Activated CD4-positive, CD25-positive, alpha-beta regulatory T cell treated with anti-CD3 and anti-CD28 coated beads, Interleukin-2, amount 50 U/mL, for 72 hours (primary cell): ENCODE results near the gene NCOA7.
"Not testable (repeated sequence)": the region's sequence is repeated elsewhere in the genome, so short reads cannot be mapped to it uniquely, and the experiment has no call there.

Experiments
- DNase-seq: peaks from one replicate; pipeline ENCODE4 v3.0.0; 2021

NCOA7 gene

GRCh38 chr6:125954735-125955339 lies 164.1 kb downstream of the NCOA7 start:
- DNase-seq: no peak

- no peak for DNase-seq
These were observed 165.2 kb downstream of the NCOA7 start for GRCh38 chr6:125955973-125956372.

- DNase-seq: peak; percentile 99
These were observed 166.0 kb downstream of the NCOA7 start, which contains the start of gene HINT3 for GRCh38 chr6:125956506-125957390. Gene HINT3, plus strand, starts transcription at chr6:125956770. Its CDS starts 208 bp downstream, at chr6:125956978.

GRCh38 chr6:125957391-125957693 lies 166.6 kb downstream of the NCOA7 start:
- DNase-seq: no peak

GRCh38 chr6:125957845-125958244 lies 167.1 kb downstream of the NCOA7 start:
- no peak for DNase-seq

- no peak for DNase-seq
These were observed 168.3 kb downstream of the NCOA7 start for GRCh38 chr6:125959041-125959440.

- DNase-seq: no peak
These were observed 170.4 kb downstream of the NCOA7 start for GRCh38 chr6:125961117-125961516.

GRCh38 chr6:125962900-125963497 lies 172.2 kb downstream of the NCOA7 start:
- DNase-seq: no peak

- no peak for DNase-seq
These were observed 173.1 kb downstream of the NCOA7 start for GRCh38 chr6:125963817-125964216.

- DNase-seq: no peak
These were observed 175.8 kb downstream of the NCOA7 start for GRCh38 chr6:125966569-125966968.

- DNase-seq: no peak
These were observed 177.7 kb downstream of the NCOA7 start for GRCh38 chr6:125968493-125968892.

- DNase-seq: no peak
These were observed 180.0 kb downstream of the NCOA7 start for GRCh38 chr6:125970760-125971159.

GRCh38 chr6:125972478-125972877 lies 181.7 kb downstream of the NCOA7 start:
- DNase-seq: not testable (repeated sequence)

- no peak for DNase-seq
These were observed 183.6 kb downstream of the NCOA7 start for GRCh38 chr6:125974214-125974866.

- no peak for DNase-seq
These were observed 188.3 kb downstream of the NCOA7 start for GRCh38 chr6:125979101-125979500.
